Caki2 (cell line): ENCODE data around the gene IRF1. TPM values are rescaled to one million over a fixed set of nuclear protein-coding genes. Genes with fewer than 3 reads are reported as not detected.

ENCODE experiments used
- DNase-seq: peaks from one replicate; pipeline ENCODE4 v3.0.0-alpha.2; 2015; ENCODE audit warnings: low read depth
- in situ Hi-C: cut with HindIII; loops from 2 replicates; pipeline ENCODE4 v1.10.0; 2016; ENCODE audit warnings: low sequenced_read_pairs, low pct_unique_long_range_greater_than_20kb, mixed read lengths
- total RNA-seq: library from RNA; depleted of rRNA; stranded (reverse); fragments of >200 nt; shearing (Covaris generic); gene quantifications from 2 replicates; pipeline ENCODE4 v1.2.3, GENCODE V29; 2014; ENCODE audit warnings: low replicate concordance

IRF1 gene
- total RNA-seq, 1 experiment from 2014 or later, result 12.2 TPM

DNA sequence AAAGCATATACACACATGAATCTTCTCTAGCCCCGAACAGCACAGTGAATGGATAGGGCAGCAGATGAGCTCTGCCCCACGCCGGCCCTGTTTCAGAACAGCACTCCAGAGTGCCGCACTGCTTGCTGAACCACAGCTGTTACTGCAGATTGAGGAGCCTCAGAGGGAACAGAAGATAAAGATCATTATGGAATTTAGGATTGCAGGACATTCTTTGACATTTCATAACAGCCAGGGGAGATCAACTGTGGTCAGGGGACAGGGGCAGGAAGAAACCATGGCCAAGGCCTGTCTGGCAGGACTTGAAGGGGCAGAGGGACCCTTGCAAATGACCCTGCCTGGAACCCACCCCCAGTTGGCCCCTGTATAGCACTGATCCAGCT, 20.6 kb downstream of the IRF1 start:
- in situ Hi-C loops, result no loop called here
- no peak for DNase-seq

GRCh38 chr5:132469380-132470009, 21.1 kb downstream of the IRF1 start:
- DNase-seq, result no peak
- in situ Hi-C loops, result no loop called here

- no peak for DNase-seq
- in situ Hi-C loops, result no loop called here
These were observed 21.8 kb downstream of the IRF1 start for GRCh38 chr5:132468656-132469379.

- no peak for DNase-seq
- in situ Hi-C loops, result no loop called here
These were observed 23.1 kb downstream of the IRF1 start for GRCh38 chr5:132467287-132467984.

DNA sequence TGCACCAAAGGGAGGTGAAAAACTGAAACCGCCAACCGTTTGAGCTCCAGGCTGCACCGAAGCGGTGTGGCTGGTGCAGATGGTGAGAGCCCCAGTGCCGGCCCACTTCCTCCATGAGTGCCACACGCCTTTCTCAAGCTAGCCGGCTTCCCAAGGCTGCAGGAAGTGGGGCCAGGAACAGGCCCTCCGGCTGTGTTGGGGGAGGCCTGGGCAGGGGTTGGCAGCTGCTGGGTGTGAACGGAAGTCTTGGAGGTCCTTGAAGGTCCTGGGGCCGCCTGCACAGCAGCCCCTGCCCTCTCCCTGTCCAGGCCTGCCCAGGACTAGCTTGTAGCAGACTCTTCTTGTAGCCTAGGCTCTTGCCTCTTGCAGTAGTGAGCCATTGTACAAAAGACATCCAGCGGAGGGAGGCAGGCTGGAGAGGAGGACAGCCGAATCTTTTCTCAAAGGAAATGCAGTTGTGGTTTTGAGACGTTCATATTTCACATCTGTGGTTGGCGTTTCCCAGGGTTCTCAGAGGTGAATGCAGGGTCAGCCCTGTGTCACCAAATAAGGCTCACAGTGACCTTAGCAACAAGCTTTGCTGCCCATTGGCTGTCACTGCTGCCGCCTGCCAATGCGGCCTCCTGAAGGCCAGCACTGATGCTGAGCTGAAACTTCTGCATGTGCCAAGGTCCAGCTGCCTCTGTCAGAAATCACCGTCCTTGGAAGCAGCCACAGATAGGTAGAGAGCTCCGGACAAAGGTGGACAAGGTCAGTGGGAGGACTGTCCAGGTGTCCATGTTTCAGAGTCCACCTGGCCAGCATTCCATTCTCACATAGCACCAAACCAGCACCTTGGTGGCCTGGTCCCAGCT, 23.9 kb downstream of the IRF1 start:
- DNase-seq, result no peak
- in situ Hi-C loops, result no loop called here

GRCh38 chr5:132465059-132465707, 25.4 kb downstream of the IRF1 start:
- in situ Hi-C loops, result no loop called here
- DNase-seq, result no peak

DNA sequence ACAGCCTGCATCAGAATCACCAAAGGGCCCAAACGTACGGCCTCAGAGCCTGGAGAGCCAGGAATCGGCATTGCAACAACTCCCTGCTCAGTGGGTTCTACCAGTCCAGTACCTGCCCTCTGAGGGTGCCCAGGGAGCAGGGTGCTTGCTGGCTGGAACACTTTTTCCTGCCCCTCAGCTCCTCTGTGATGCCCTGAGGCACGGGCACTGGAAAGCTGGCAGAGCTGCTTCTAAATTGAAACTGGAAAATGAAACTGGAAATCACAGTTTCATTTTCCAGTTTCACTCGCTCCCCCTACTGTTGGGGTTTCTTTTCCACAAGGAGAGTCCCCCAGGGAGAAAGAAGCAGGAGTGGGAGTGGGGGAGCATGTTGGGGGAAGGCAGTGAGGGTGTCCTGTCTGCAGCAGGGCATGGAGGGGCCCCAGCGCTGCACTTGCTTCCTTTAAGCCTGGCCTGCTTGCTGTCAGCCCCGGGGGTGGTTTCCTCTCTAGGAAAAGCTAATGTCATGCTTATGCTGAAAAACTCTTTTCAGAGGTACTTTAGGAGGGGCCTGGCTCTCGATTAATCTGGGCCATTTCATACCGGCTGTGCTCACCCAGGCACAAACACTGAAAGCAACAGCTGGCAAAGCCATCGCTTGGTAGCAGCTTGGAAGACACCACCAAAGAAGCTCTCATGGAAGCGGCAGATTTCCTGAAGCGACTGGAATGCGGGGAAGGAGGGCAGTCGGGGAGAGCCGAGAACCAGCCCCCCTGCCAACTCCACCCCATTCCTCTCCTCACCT, 26.2 kb downstream of the IRF1 start:
- no peak for DNase-seq

DNA sequence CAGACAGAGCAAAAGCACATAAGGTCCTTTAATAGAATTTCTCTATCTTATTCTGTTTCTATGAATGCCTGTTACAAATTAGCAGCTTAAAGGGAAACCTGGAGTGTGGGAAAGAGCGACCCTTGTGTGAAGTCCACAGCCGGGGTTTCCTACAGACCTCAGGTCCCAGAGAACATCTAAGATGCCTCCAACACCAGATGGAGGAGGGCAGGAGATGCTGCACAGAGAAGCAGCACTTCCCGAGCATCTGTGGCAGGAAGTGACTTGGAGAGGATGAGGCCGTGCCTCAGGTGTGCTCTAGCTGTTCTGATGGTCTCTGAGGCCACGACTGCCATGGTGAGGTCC, 26.8 kb downstream of the IRF1 start:
- no peak for DNase-seq
- in situ Hi-C loops, result no loop called here

More for the DNA sequence above, 26.2 kb downstream of the IRF1 start:
- in situ Hi-C loops, result no loop called here

DNA sequence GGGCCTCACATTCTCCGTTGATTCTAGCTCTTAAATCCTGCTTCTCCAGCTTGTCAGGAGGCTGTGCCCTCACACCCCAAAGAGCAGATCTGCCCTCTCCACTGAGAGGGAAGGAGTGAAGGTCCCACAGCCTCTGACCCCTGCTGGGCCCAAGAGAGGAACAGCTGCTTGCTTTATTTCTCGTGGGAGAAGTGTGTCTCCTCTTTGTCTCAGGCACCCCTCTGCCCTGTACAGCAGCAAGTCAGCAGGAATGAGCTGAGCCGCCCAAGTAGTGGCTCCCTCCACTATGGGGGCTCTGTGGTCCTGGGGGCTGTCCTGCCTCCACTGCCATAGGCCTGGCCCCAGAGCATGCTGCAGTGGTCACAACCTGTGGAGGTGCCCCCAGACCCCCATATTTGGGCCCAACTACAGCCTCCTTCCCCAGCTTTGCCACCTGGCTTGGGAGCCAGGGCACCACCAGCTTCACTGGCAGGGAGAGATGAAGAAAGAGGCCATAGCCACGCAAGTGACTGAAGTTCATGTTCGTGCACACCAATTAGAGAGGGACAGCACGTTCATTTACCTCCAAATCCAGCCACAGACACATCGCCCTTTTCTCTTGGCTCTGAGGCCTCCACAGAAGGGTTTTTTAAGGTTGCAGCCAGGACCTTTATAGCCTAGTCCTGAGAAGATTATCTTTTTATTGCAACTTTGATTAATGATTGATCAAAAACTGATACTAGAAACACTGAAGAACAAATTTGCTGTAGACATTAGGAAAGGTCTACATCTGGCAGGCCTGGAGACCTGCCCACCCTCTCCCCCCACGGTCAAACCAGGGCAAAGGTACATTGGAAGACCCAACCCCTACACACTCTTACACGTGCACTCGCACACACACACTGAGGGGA, 27.5 kb downstream of the IRF1 start:
- DNase-seq, result no peak
- in situ Hi-C loops, result no loop called here

DNA sequence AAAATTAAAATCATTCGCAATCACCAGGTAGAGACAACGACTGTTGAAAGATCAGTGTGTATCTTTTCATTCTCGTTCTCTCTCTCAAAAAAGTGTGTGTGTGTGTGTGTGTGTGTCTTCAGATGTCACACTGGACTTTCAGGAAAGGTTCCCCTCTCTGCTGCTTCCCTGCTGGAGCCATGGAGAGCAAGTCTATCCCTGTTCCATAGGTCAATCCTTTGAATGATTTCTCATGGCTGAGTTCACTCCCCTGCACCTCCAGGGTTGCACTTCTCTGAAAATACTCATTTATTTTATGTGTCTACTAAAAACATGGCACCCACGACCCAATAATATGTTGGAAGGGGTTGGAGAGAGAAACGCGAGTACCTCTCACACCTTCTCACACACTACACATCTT, 28.2 kb downstream of the IRF1 start:
- DNase-seq, result no peak
- in situ Hi-C loops, result no loop called here

DNA sequence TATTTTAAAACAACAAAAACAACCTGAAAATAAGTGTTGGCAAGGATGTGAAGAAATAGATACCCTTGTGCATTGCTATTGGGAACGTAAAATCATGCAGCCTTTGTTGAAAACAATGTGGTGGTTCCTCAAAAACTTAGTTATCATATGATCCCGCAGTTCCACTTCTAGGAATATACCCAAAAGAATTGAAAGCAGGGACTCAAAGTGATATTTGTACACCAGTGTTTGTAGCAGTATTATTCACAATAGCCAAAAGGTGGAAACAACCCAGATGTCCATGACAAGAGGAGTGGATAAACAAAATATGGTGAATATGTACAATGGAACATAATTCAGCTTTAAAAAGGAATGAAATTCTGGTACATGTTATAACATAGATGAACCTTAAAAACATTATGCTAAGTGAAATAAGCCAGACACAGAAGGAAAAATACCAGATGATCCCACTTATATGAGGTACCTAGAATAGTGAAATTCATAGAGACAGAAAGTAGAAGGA, 29.0 kb downstream of the IRF1 start:
- in situ Hi-C loops, result no loop called here
- no peak for DNase-seq

GRCh38 chr5:132460846-132461568, 29.6 kb downstream of the IRF1 start:
- DNase-seq, result no peak
- in situ Hi-C loops, result no loop called here

- in situ Hi-C loops, result no loop called here
- DNase-seq, result no peak
These were observed 30.4 kb downstream of the IRF1 start for GRCh38 chr5:132459983-132460838.

- DNase-seq, result peak; percentile 68
- in situ Hi-C loops, result no loop called here
These were observed 31.3 kb downstream of the IRF1 start for GRCh38 chr5:132459031-132459982.
